NT2/D1 (cell line): ENCODE data around the gene NPHP1.

Source experiments
- SUZ12 ChIP-seq: IDR thresholded peaks from 2 replicates; pipeline ENCODE4 v1.6.1; 2011; ENCODE audit not compliant: insufficient read length, insufficient read depth; ENCODE audit errors: extremely low read depth
- YY1 ChIP-seq: IDR thresholded peaks from 2 replicates; pipeline ENCODE4 v1.6.1; 2011; ENCODE audit not compliant: insufficient read length, insufficient read depth

- TF ChIP-seq SUZ12: no peak
- no peak for TF ChIP-seq YY1
Measured at GRCh38 chr2:110215566-110216158, 10.8 kb upstream of the NPHP1 start.
